Body of pancreas (tissue), 4 donors: Measurements from ENCODE around the gene ATAT1. TPM values are rescaled to one million over a fixed set of nuclear protein-coding genes. Genes with fewer than 3 reads are reported as not detected.
A peak's percentile ranks its signal among the peaks of the same experiment; 100 is the strongest.

ENCODE experiments used
- ATAC-seq: fragments of 150-250 bp; one replicate; pipeline ENCODE4 v1.9.1; 2016
- DNase-seq, 4 donors: peaks; one replicate each; pipeline ENCODE4 v3.0.0-alpha.2; 2019
- H3K27ac ChIP-seq, 4 donors: fragments of 200-600 bp; sonication (generic); 1 replicate in 3 of 4; 2 replicates in 1 of 4; pipeline versions ENCODE4 v1.5.1 to v1.6.1; 2016 to 2019; ENCODE audit warnings: mild to moderate bottlenecking in 1 of 4, mixed read lengths in 1 of 4, moderate library complexity in 1 of 4
- H3K27me3 ChIP-seq, 2 donors: fragments of 200-600 bp; sonication (generic); one replicate each; pipeline ENCODE4 v1.6.0; 2016; ENCODE audit warnings: mild to moderate bottlenecking in 1 of 2
- H3K36me3 ChIP-seq, 2 donors: fragments of 200-600 bp; sonication (generic); replicated peaks in 1 of 2; 2 replicates each; pipeline ENCODE4 v1.5.1; 2016; ENCODE audit warnings: low read depth in 2 of 2; ENCODE audit not compliant: insufficient read depth in 1 of 2
- H3K4me1 ChIP-seq: fragments of 200-600 bp; sonication (generic); one replicate; pipeline ENCODE4 v1.6.0; 2016
- H3K4me3 ChIP-seq, 2 donors: fragments of 200-600 bp; sonication (generic); 1 replicate in 1 of 2; 2 replicates in 1 of 2; pipeline ENCODE4 v1.5.1; 2016 to 2019
- H3K9me3 ChIP-seq, 3 donors: fragments of 200-600 bp; sonication (generic); 1 replicate in 2 of 3; 2 replicates in 1 of 3; pipeline ENCODE4 v1.5.1; 2016
- POLR2A ChIP-seq, 3 donors: fragments of 450-650 bp; IDR thresholded peaks; one replicate each; pipeline ENCODE4 v1.6.1; 2016; ENCODE audit warnings: antibody characterized with exemption in 3 of 3, mild to moderate bottlenecking in 2 of 3
- WGBS, 2 donors: methylation state at CpG; one replicate each; pipeline ENCODE4 v1.1.5; 2017; 5-methylcytosine and 5-hydroxymethylcytosine counted together
- intact Hi-C: fragments of 100-400 bp; cut with DNase I; formaldehyde crosslinking; loops from one replicate; pipeline ENCODE4 v1.15.1; 2023
- total RNA-seq, 2 donors: library from RNA; depleted of rRNA; stranded (reverse); fragments of >200 nt; gene quantifications; one replicate each; pipeline ENCODE4 v1.1.0, GENCODE V29; 2016
- TF ChIP-seq, protein P1 (sequence below), 7 experiments: fragments of 450-650 bp in 4 of 7; fragments of 200-600 bp in 3 of 7; sonication (generic) in 3 of 7; IDR thresholded peaks; one replicate each; pipeline ENCODE4 v1.5.1; 2016 to 2019; ENCODE audit warnings: antibody characterized with exemption in 7 of 7

Gene ATAT1
- total RNA-seq, 2 donors from 2014 or later: 2.0 to 5.4 TPM

- H3K4me1 ChIP-seq: no peaks in the 10 kb centered on the region
- 89 to 90% methylated on average over 22 to 33 of the region's 39 CpGs for WGBS, 2 donors
- H3K4me3 ChIP-seq: no peak overlapping the region
- intact Hi-C loops: no loop called here
- no peak for TF ChIP-seq POLR2A (IDR thresholded peaks at IDR 0.05)
- TF ChIP-seq, protein P1, sequence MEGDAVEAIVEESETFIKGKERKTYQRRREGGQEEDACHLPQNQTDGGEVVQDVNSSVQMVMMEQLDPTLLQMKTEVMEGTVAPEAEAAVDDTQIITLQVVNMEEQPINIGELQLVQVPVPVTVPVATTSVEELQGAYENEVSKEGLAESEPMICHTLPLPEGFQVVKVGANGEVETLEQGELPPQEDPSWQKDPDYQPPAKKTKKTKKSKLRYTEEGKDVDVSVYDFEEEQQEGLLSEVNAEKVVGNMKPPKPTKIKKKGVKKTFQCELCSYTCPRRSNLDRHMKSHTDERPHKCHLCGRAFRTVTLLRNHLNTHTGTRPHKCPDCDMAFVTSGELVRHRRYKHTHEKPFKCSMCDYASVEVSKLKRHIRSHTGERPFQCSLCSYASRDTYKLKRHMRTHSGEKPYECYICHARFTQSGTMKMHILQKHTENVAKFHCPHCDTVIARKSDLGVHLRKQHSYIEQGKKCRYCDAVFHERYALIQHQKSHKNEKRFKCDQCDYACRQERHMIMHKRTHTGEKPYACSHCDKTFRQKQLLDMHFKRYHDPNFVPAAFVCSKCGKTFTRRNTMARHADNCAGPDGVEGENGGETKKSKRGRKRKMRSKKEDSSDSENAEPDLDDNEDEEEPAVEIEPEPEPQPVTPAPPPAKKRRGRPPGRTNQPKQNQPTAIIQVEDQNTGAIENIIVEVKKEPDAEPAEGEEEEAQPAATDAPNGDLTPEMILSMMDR (IDR thresholded peaks at IDR 0.05): no peak
- no peaks in the 10 kb centered on the region for H3K9me3 ChIP-seq
- no peaks in the 10 kb centered on the region for H3K27me3 ChIP-seq
- H3K36me3 ChIP-seq: peaks cover 49 to 57% of the 10 kb centered on the region in 2 donors
- ATAC-seq (no peak), DNase-seq (no peak)
- H3K27ac ChIP-seq: no peak overlapping the region
Measured at GRCh38 chr6:30601815-30602641, 24.6 kb upstream of the ATAT1 start.

DNA sequence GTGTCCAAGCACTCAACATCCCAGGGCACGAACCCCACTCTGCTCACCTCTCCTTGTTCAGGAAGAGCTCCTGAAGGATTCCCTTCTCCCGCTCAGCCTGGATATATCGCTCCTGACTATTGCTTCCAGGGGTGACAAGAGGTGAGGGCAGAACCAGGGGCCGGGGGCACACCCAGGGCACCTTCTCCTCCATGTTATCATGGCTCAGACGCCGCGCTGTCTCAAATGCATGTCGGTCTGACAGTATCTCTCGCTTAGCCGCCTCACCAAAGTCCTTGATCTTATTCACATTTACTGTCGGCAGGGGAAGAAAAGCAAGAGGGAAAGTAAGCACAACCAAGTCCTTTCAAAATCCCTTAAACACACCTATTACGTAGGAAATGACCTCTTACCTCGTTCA lies 22.7 kb upstream of the ATAT1 start:
- WGBS, 2 donors: 86 to 87% methylated on average over 13 of the region's 13 CpGs
- H3K36me3 ChIP-seq: peaks cover 49 to 63% of the 10 kb centered on the region in 2 donors
- no peak overlapping the region for H3K27ac ChIP-seq
- no peak overlapping the region for H3K4me3 ChIP-seq
- no peaks in the 10 kb centered on the region for H3K9me3 ChIP-seq
- intact Hi-C loops: no loop called here
- no peaks in the 10 kb centered on the region for H3K27me3 ChIP-seq
- ATAC-seq (no peak), DNase-seq (no peak)
- TF ChIP-seq, protein P1 (IDR thresholded peaks at IDR 0.05): no peak
- no peak for TF ChIP-seq POLR2A (IDR thresholded peaks at IDR 0.05)
- H3K4me1 ChIP-seq: no peaks in the 10 kb centered on the region

- H3K4me3 ChIP-seq: no peak overlapping the region
- no peaks in the 10 kb centered on the region for H3K27me3 ChIP-seq
- no peaks in the 10 kb centered on the region for H3K9me3 ChIP-seq
- intact Hi-C loops: no loop called here
- ATAC-seq (no peak), DNase-seq (no peak)
- H3K36me3 ChIP-seq: peaks cover 10 to 27% of the 10 kb centered on the region in 2 donors
- TF ChIP-seq, protein P1 (IDR thresholded peaks at IDR 0.05): no peak
- no peak for TF ChIP-seq POLR2A (IDR thresholded peaks at IDR 0.05)
- peaks cover 46% of the 10 kb centered on the region for H3K4me1 ChIP-seq
- H3K27ac ChIP-seq: peak overlapping the region in 1 of 4 donors; percentile 14
- WGBS, 2 donors: 46 to 55% methylated on average over 4 of the region's 4 CpGs
Measured at GRCh38 chr6:30610065-30610464, 16.6 kb upstream of the ATAT1 start.

DNA sequence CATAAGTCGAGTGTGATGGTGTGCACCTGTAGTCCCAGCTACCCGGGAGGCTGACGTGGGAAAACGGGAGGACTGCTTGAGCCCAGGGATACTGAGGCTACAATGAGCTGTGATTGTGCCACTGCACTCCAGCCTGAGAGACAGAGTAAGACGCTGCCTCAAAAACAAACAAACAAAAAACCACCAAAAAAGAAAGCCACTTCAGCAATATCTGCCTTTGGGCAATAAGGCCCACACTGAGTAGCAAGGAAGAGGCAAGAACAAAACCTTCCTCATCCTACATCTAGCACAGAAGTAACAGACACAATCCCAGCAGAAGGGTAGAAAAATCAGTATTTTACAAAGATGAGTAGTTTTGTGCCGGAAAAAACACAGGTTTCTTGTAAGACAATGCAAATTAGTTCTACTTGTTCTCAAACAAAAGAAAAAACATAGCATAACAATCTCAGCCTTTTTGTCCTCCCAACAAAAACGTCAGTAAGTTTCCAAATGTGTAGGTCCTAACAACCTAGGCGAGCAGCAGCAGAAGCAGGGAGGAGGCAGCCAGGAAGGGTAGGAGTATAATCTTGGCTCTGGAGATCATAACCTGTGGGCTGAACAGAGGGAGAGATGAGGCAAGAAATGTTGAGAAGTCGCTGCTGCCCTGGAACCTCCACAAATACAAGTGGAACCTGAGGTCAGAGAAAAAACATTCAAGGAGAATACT lies 15.4 kb upstream of the ATAT1 start:
- peaks cover 6 to 17% of the 10 kb centered on the region in 2 donors for H3K36me3 ChIP-seq
- H3K4me1 ChIP-seq: peaks cover 46% of the 10 kb centered on the region
- WGBS, 2 donors: 43 to 60% methylated on average over 9 of the region's 9 CpGs
- H3K4me3 ChIP-seq: no peak overlapping the region
- H3K9me3 ChIP-seq: no peaks in the 10 kb centered on the region
- no peak for DNase-seq
- ATAC-seq: no peak
- H3K27me3 ChIP-seq: no peaks in the 10 kb centered on the region
- peak overlapping the region in 1 of 4 donors; percentile 14 for H3K27ac ChIP-seq
- peak in 1 of 3 donors; percentile 12 for TF ChIP-seq POLR2A (IDR thresholded peaks at IDR 0.05)
- TF ChIP-seq, protein P1 (IDR thresholded peaks at IDR 0.05): no peak
- intact Hi-C loops: no loop called here
